Measurements from ENCODE around the gene STXBP1. TPM values are rescaled to one million over a fixed set of nuclear protein-coding genes. Genes with fewer than 3 reads are reported as not detected.

Gene STXBP1
- total RNA-seq, 1 donor from 2014 or later, result 44.9 TPM

GRCh38 chr9:127738666-127739065 is 126.6 kb downstream of the STXBP1 start:
- no peak overlapping the region for H3K27ac Mint-ChIP-seq (ENCODE audit: unreplicated experiment)
- H3K27me3 Mint-ChIP-seq (ENCODE audit: unreplicated experiment), result no peaks in the 10 kb centered on the region
- DNase-seq (ENCODE audit: extremely low spot score, unreplicated experiment), result no peak
- H3K4me1 Mint-ChIP-seq (ENCODE audit: unreplicated experiment), result peaks cover 10% of the 10 kb centered on the region
- no peak overlapping the region for H3K4me3 Mint-ChIP-seq (ENCODE audit: unreplicated experiment)
- TF ChIP-seq CTCF (IDR thresholded peaks at IDR 0.05), result no peak
- no peaks in the 10 kb centered on the region for H3K9me3 Mint-ChIP-seq (ENCODE audit: unreplicated experiment)
- peaks cover 16% of the 10 kb centered on the region for H3K36me3 Mint-ChIP-seq (ENCODE audit: unreplicated experiment)

GRCh38 chr9:127739614-127740330 is 127.7 kb downstream of the STXBP1 start:
- H3K36me3 Mint-ChIP-seq (ENCODE audit: unreplicated experiment), result peaks cover 16% of the 10 kb centered on the region
- no peak for TF ChIP-seq CTCF (IDR thresholded peaks at IDR 0.05)
- no peaks in the 10 kb centered on the region for H3K9me3 Mint-ChIP-seq (ENCODE audit: unreplicated experiment)
- DNase-seq (ENCODE audit: extremely low spot score, unreplicated experiment), result no peak
- H3K4me3 Mint-ChIP-seq (ENCODE audit: unreplicated experiment), result no peak overlapping the region
- no peak overlapping the region for H3K27ac Mint-ChIP-seq (ENCODE audit: unreplicated experiment)
- H3K4me1 Mint-ChIP-seq (ENCODE audit: unreplicated experiment), result peaks cover 2% of the 10 kb centered on the region
- H3K27me3 Mint-ChIP-seq (ENCODE audit: unreplicated experiment), result no peaks in the 10 kb centered on the region

GRCh38 chr9:127741831-127742434 is 129.9 kb downstream of the STXBP1 start:
- Mint-ChIP-seq H3K4me3 (ENCODE audit: unreplicated experiment) (no peak overlapping the region), H3K9me3 (ENCODE audit: unreplicated experiment) (no peaks in the 10 kb centered on the region), H3K27ac (ENCODE audit: unreplicated experiment) (no peak overlapping the region), H3K27me3 (ENCODE audit: unreplicated experiment) (no peaks in the 10 kb centered on the region), H3K4me1 (ENCODE audit: unreplicated experiment) (no peaks in the 10 kb centered on the region), H3K36me3 (ENCODE audit: unreplicated experiment) (peaks cover 17% of the 10 kb centered on the region)
- TF ChIP-seq CTCF (IDR thresholded peaks at IDR 0.05), result no peak
- no peak for DNase-seq (ENCODE audit: extremely low spot score, unreplicated experiment)

Other genes with a start within 250 kb of the STXBP1 start
- gene SLC2A8, start 215.1 kb upstream of the STXBP1 start, total RNA-seq, result 18.2 and 18.7 TPM in 2 replicates
- 9.0 and 11.5 TPM in 2 replicates for gene ZNF79, start 187.9 kb upstream of the STXBP1 start, total RNA-seq
- 1,078 and 1,108 TPM in 2 replicates for gene RPL12, start 160.9 kb upstream of the STXBP1 start, total RNA-seq
- 23.5 and 26.0 TPM in 2 replicates for gene LRSAM1, start 160.8 kb upstream of the STXBP1 start, total RNA-seq
- 0.24 TPM in 1 of 2 replicates, not detected in the other for gene CFAP157, start 94.7 kb downstream of the STXBP1 start, total RNA-seq
- 10.6 and 10.7 TPM in 2 replicates for gene PTRH1, start 103.4 kb downstream of the STXBP1 start, total RNA-seq
- not detected in 2 replicates for gene TTC16, start 103.8 kb downstream of the STXBP1 start, total RNA-seq
- 9.3 and 11.5 TPM in 2 replicates for gene TOR2A, start 123.0 kb downstream of the STXBP1 start, total RNA-seq
- gene SH2D3C, start 166.4 kb downstream of the STXBP1 start, total RNA-seq, result 19.3 and 20.4 TPM in 2 replicates
- 78.0 and 78.5 TPM in 2 replicates for gene CDK9, start 173.8 kb downstream of the STXBP1 start, total RNA-seq
- gene FPGS, start 190.6 kb downstream of the STXBP1 start, total RNA-seq, result 58.7 and 65.1 TPM in 2 replicates
- gene ENG, start 242.4 kb downstream of the STXBP1 start, total RNA-seq, result 140 and 143 TPM in 2 replicates

All from osteocyte (in vitro differentiated cells).